DLD1 (cell line): ENCODE measurements around the gene ISL2.

Experiments used
- in situ Hi-C: cut with HindIII; loops from 2 replicates; pipeline ENCODE4 v1.10.0; 2017; ENCODE audit warnings: low sequenced_read_pairs

The ISL2 gene

DNA sequence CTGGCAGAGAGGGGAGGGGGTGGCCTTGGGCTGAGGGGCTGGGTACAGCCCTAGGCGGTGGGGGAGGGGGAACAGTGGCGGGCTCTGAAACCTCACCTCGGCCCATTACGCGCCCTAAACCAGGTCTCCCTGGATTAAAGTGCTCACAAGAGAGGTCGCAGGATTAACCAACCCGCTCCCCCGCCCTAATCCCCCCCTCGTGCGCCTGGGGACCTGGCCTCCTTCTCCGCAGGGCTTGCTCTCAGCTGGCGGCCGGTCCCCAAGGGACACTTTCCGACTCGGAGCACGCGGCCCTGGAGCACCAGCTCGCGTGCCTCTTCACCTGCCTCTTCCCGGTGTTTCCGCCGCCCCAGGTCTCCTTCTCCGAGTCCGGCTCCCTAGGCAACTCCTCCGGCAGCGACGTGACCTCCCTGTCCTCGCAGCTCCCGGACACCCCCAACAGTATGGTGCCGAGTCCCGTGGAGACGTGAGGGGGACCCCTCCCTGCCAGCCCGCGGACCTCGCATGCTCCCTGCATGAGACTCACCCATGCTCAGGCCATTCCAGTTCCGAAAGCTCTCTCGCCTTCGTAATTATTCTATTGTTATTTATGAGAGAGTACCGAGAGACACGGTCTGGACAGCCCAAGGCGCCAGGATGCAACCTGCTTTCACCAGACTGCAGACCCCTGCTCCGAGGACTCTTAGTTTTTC is 4.9 kb downstream of the ISL2 start:
- in situ Hi-C loops, result no loop called here

GRCh38 chr15:76342058-76342381 is 5.4 kb downstream of the ISL2 start:
- in situ Hi-C loops, result no loop called here

GRCh38 chr15:76342382-76343201 is 6.0 kb downstream of the ISL2 start:
- in situ Hi-C loops, result no loop called here

GRCh38 chr15:76343313-76343996 is 6.9 kb downstream of the ISL2 start:
- in situ Hi-C loops, result no loop called here

- in situ Hi-C loops, result no loop called here
Observed at GRCh38 chr15:76344893-76345582, 8.5 kb downstream of the ISL2 start.

- in situ Hi-C loops, result no loop called here
Observed at GRCh38 chr15:76345583-76345879, 9.0 kb downstream of the ISL2 start.

DNA sequence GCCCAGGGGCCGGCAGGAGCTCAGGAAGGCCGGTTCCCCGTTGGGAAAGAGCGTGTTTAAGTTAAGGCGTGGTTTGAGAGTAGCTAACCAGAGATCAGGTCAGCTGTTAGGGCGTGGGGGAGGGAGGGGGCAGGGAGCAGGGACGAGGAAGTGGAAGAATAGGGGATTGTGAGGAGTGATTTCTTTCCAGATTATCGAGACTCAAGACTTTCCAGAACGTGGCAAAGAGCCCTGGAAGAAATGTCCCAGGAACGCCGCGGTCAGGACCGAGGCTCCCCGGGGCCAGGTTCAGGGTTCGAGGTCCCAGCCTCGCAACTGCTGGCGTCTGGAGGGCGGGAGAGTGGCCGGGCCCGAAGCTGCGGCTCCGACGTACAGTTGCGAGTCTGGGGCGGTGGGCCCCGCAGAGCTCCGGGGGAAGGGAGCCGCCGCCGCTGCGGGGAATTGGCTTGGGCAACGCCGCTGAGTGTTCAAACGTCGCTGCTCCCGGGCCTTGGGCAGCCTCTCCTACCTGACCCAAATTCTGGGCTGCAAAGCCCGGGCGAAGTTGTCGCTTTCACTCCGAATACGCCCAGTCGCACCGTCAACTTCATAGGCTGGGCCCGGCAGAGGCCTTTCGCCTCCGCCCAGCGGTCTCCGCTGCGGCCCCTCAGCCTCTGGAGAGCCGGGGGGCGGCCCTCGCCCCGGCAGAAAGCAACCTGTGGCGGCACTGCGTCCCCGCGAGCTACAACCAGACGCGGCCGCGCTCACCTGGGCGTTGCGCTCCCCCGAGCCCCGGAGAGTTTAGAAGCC is 9.5 kb downstream of the ISL2 start:
- in situ Hi-C loops, result no loop called here

DNA sequence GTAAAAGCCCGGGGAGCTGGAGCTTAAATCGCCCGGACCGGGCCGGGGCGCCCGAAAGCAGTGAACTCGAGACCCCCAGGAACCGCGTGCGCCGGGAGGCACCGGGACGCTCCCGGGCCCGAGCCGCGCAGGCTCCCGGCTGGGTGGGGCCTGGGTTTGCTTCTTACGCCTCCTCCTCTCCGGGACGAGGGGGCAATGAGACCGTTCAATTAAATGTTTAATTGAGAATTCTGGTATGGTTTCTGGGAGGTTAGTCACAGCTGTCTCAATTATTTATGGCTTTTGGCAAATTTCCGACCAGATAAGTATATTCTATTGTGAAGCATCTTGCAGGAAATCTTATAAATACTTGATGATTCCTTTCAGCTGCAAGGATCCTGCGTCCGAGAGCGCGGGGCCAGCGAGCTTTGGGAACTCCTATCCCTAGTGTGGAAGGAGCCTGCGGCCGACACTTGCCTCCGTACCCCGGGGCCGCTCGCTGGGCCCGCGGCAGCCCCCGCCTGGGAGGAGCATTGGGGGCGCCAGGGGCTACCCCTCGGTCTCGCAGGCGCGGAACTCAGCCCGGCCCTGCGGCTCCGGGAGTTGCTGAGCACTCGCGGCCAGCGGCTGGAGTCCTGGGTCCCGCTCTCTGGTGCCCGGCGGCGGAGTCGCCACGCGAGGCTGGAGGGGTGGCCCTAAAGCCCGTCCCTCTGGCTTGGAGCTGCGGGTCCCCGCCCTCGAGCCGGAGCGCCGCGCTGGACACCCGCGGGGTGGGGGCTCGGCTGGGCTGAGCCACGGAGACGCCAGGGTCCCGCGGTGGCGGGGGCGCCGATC is 10.3 kb downstream of the ISL2 start:
- in situ Hi-C loops, result no loop called here

DNA sequence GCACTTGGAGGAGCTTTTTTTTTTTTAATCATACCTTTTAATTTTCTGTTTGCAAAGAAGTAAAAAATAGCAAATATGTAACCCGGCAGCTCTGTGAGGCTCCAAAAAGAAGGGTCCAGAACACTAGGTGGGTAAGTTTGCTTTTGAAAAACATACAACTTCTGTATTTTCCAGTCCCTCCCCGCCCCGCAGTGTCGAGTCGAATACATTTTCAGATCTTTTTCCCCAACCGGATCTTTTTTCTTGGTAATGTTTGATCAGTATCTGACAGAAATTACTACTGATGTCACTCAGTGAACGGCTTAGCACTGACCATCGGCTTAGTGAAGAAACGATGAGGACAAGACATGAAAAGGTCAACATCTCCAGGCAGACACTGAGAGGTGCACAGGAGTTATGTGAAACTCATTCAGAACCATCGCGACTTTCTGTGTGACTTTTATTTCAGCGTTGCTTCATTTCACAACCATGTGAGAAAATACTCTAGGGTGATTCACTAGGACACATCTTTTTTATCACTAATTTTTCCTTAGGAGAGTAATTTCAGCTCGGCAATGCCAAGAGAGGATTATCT is 11.0 kb downstream of the ISL2 start:
- in situ Hi-C loops, result no loop called here

- in situ Hi-C loops, result no loop called here
Observed at GRCh38 chr15:76349301-76350070, 12.9 kb downstream of the ISL2 start.

DNA sequence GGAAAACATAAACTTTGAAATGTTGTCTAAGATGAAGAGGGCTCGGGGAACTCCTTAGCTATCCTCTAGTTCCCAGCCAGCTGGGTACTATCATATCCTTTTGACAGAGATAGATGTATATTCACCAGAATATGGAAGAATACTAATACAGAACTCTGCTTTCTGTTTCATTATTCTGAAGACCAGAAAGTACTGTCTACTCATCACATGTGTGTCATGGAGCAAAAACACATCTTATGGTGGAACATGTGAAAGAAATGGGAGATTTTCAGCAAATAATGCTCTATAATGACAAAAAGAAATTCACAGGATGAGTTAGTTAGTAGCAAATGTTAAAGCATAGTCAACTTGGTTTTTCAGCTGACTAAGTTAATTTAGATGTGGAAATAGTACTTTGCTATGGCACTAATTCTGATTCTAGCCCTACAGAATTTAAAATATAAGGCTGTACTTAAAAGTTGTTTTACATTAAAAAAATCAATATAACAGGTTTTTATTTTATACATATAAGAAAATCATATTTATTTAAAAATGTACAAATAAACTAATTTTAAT is 16.5 kb downstream of the ISL2 start:
- in situ Hi-C loops, result no loop called here

DNA sequence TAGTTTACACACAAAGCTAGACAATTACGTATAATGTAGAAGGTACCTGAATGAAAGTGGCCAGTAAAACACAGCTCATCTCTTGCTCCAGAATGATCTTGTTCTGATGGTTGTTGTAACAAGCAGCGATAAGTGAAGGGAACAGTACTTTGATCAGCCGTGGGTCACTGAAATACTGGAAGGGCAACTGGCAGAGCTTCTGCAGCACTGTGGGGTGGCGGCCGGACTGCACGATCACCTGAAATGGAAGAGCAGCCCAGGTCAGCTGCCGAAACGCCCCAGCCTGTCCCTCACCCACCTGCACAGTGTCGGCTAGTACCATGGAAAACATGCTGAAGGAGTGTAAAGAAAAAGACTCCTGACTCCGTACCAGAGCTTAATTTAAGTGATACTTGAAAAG is 17.3 kb downstream of the ISL2 start:
- in situ Hi-C loops, result no loop called here

GRCh38 chr15:76354823-76355440 is 18.4 kb downstream of the ISL2 start:
- in situ Hi-C loops, result no loop called here

- in situ Hi-C loops, result no loop called here
Observed at GRCh38 chr15:76358453-76358852, 21.9 kb downstream of the ISL2 start.

GRCh38 chr15:76359152-76359551 is 22.6 kb downstream of the ISL2 start:
- in situ Hi-C loops, result no loop called here

DNA sequence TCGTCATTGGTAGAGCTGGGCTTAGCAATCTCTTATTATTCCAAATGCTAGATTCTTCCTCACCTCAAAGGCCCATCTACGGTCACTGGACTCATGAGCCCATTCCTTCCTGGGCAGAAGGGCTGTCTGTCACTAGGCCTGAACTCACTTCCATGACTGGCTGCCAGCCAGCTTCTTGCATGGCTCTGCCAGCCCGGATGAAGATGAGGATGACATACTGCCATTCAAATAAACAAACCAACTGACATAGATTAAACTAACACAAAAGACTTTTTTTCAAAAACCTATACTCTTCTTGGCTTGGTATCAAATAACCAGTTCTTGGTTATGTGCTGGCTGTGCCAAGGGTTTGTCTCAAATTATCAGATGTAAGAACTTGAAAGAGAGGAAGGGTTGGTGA is 23.8 kb downstream of the ISL2 start:
- in situ Hi-C loops, result no loop called here

GRCh38 chr15:76363251-76363650 is 26.7 kb downstream of the ISL2 start:
- in situ Hi-C loops, result no loop called here

DNA sequence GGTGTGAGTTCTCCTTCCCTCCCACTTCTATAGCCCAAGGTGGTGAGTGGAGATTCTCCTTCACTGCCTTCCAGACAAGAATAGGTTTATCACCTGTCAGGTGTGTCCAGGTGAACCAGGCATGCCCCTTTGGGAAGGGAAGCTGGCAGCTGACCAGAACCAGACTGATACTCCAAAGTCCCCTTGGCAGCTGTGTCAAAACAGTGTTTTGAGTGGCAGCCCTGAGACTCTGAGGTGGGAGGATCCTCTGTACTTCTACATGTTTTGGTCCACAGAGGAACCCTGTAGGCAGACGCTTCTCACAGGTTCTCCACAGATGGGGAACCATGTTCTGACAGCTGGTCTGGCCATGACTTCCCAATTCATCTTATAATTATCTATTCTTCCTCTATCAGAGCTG is 30.1 kb downstream of the ISL2 start:
- in situ Hi-C loops, result no loop called here
